Fibroblast of villous mesenchyme (primary cell): ENCODE data around the gene SHKBP1. TPM values are rescaled to one million over a fixed set of nuclear protein-coding genes. Genes with fewer than 3 reads are reported as not detected.
"Not testable (repeated sequence)": the region's sequence is repeated elsewhere in the genome, so short reads cannot be mapped to it uniquely, and the experiment has no call there.

Experiments used
- DNase-seq: peaks from one replicate; pipeline ENCODE4 v3.0.0-alpha.2; 2010; ENCODE audit warnings: low read depth
- H3K4me3 ChIP-seq: 2 replicates; pipeline ENCODE4 v1.5.1; 2011; ENCODE audit warnings: low read depth, mild to moderate bottlenecking, low read length
- total RNA-seq: library from RNA; depleted of rRNA; stranded (reverse); fragments of >200 nt; gene quantifications from 2 replicates; pipeline ENCODE4 v1.2.3, GENCODE V29; 2012
- TF ChIP-seq, protein P1 (sequence below): IDR thresholded peaks from 2 replicates; pipeline ENCODE4 v1.5.1; 2012; ENCODE audit warnings: low read depth, mild to moderate bottlenecking, low read length; ENCODE audit not compliant: insufficient read depth

Gene SHKBP1
- total RNA-seq, 1 donor: 17.7 TPM

DNA sequence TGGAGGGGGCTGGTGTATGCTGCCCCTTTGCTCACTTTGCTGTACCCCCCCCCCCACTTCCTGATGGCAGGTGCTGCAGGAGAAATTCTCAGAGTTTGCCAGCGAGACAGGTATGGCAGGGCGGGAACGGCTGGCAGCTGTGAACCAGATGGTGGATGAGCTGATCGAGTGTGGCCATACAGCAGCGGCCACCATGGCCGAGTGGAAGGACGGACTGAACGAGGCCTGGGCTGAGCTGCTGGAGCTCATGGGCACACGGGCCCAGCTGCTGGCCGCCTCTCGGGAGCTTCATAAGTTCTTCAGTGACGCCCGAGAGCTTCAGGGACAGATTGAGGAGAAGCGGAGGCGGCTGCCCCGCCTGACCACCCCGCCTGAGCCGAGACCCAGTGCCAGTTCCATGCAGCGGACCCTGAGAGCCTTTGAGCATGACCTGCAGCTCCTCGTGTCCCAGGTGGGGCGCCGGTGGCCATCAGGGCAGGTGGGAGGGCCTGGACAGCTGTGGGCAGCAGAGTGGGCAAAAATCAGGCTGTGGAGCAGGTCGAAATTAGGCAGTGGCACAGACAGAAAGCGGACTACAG, 19.6 kb upstream of the SHKBP1 start:
- DNase-seq: no peak
- H3K4me3 ChIP-seq: no peak overlapping the region
- TF ChIP-seq, protein P1, sequence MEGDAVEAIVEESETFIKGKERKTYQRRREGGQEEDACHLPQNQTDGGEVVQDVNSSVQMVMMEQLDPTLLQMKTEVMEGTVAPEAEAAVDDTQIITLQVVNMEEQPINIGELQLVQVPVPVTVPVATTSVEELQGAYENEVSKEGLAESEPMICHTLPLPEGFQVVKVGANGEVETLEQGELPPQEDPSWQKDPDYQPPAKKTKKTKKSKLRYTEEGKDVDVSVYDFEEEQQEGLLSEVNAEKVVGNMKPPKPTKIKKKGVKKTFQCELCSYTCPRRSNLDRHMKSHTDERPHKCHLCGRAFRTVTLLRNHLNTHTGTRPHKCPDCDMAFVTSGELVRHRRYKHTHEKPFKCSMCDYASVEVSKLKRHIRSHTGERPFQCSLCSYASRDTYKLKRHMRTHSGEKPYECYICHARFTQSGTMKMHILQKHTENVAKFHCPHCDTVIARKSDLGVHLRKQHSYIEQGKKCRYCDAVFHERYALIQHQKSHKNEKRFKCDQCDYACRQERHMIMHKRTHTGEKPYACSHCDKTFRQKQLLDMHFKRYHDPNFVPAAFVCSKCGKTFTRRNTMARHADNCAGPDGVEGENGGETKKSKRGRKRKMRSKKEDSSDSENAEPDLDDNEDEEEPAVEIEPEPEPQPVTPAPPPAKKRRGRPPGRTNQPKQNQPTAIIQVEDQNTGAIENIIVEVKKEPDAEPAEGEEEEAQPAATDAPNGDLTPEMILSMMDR: no peak

DNA sequence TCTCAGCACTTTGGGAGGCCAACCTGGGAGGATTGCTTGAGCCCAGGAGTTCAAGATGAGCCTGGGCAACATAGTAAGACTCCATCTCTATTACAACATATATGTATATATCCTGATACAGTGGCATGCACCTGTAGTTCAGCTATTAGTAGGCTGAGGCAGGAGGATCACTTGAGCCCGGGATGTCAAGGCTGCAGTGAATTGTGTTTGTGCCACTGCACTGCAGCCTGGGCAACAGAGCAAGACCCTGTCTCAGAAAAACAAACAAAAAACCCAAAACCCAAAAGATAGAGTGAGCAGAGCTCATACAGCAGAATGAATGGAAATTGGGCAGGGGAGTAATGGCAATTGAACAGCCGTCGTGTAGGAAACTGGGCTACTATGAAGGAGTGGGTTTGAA, 17.3 kb upstream of the SHKBP1 start:
- DNase-seq: no peak
- H3K4me3 ChIP-seq: no peak overlapping the region
- TF ChIP-seq, protein P1: no peak

DNA sequence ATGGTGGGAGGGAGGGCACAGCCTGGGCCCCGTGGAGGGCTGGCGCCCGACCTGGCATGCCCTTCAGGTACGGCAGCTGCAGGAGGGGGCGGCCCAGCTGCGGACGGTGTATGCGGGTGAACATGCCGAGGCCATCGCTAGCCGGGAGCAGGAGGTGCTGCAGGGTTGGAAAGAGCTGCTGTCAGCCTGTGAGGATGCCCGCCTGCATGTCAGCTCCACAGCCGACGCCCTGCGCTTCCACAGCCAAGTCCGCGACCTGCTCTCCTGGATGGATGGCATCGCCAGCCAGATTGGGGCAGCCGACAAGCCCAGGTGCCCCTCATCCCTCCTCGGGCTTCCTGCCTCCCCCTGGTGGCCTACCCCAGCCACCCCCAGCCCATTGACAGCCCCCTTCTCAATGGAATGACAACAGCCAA, 16.6 kb upstream of the SHKBP1 start:
- no peak overlapping the region for H3K4me3 ChIP-seq
- DNase-seq: no peak
- TF ChIP-seq, protein P1: no peak

DNA sequence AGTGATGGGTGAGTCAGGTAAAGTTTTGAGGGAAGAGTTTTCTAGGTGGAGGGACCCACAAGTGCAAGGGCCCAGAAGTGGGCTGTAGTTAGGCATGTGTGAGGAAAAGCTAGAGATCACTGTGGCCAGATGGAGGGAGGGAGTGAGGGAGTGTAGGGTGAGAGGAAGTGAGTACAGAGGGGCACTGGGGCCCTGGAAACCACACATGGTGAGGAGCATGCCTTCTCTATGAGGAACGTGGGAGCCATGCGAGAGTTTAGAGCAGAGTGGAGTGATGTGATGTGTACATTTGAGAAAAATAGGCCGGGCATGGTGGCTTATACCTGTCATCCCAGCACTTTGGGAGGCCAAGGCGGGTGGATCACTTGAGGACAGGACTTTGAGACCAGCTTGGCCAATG, 14.7 kb upstream of the SHKBP1 start:
- DNase-seq: no peak
- TF ChIP-seq, protein P1: no peak
- H3K4me3 ChIP-seq: no peak overlapping the region

DNA sequence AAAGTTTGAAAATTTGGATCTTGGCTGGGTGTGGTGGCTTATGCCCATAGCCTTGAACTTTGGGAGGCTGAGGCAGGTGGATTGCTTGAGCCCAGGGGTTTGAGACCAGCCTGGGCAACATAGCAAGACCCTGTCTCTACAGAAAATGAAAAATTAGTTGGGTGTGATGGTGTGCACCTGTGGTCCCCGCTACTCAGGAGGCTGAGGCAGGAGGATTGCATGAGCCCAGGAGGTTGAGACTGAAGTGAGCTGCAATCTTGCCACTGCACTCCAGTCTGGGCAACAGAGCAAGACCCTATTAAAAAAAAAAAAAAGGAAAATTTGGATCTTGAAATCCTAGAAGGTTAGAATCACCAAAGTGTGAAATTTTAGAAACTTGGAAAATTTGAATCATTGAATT, 12.1 kb upstream of the SHKBP1 start:
- not testable (repeated sequence) for DNase-seq, H3K4me3 ChIP-seq

DNA sequence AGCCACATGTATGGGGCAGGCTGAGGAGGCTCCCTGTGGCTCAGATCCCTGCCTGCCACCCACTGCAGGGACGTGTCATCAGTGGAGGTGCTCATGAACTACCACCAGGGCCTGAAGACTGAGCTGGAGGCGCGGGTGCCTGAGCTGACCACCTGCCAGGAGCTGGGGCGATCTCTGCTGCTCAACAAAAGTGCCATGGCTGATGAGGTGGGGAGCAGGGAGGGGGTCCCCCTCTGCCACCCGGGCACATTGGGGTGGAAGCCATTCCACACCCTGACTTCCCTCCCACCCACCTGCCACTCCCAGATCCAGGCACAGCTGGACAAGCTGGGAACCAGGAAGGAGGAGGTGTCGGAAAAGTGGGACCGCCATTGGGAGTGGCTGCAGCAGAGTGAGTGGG, 11.3 kb upstream of the SHKBP1 start:
- no peak for DNase-seq

DNA sequence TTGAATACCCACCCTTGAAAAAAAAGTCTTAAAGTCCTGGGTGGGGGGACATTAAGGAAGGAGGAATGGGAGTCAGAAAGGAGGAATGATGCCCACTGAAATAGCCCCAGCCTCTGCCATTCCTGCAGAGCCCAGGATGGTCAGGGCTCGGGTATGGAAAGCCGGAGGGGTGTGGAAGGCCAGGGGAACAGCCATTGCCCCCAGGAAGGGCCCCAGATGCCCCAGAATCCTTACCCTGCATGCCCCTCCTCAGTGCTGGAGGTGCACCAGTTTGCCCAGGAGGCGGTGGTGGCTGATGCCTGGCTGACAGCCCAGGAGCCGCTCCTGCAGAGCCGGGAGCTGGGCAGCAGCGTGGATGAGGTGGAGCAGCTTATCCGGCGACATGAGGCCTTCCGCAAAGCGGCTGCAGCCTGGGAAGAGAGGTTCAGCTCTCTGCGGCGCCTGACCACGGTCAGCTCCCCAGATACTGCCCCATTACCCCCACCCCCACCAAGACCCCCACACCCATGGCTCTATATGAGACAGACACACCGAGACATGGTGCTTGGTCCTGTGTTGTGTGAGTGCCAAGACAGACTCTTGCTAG, 10.7 kb upstream of the SHKBP1 start:
- DNase-seq: no peak
- no peak overlapping the region for H3K4me3 ChIP-seq
- TF ChIP-seq, protein P1: no peak

More for the DNA sequence above, 11.3 kb upstream of the SHKBP1 start:
- TF ChIP-seq, protein P1: no peak
- no peak overlapping the region for H3K4me3 ChIP-seq
